Activated T-cell treated with anti-CD3 and anti-CD28 coated beads, Interleukin-2, amount 50 U/mL, for 1 hour (primary cell): ENCODE data around the gene SUGP1.
"Not testable (repeated sequence)": the region's sequence is repeated elsewhere in the genome, so short reads cannot be mapped to it uniquely, and the experiment has no call there.

ENCODE experiments used
- DNase-seq: peaks from one replicate; pipeline ENCODE4 v3.0.0-alpha.2; 2020

Gene SUGP1

GRCh38 chr19:19320361-19321140 lies at the start of gene SUGP1, which contains the start of gene MAU2:
SUGP1 (minus strand) TSS chr19:19320509; CDS start chr19:19320496, 13 bp downstream.
MAU2 (plus strand) TSS chr19:19320829; CDS start chr19:19320860, 31 bp downstream.
- DNase-seq, result peak; percentile 87

GRCh38 chr19:19368087-19368486 lies 47.8 kb upstream of the SUGP1 start:
- DNase-seq, result no peak

DNA sequence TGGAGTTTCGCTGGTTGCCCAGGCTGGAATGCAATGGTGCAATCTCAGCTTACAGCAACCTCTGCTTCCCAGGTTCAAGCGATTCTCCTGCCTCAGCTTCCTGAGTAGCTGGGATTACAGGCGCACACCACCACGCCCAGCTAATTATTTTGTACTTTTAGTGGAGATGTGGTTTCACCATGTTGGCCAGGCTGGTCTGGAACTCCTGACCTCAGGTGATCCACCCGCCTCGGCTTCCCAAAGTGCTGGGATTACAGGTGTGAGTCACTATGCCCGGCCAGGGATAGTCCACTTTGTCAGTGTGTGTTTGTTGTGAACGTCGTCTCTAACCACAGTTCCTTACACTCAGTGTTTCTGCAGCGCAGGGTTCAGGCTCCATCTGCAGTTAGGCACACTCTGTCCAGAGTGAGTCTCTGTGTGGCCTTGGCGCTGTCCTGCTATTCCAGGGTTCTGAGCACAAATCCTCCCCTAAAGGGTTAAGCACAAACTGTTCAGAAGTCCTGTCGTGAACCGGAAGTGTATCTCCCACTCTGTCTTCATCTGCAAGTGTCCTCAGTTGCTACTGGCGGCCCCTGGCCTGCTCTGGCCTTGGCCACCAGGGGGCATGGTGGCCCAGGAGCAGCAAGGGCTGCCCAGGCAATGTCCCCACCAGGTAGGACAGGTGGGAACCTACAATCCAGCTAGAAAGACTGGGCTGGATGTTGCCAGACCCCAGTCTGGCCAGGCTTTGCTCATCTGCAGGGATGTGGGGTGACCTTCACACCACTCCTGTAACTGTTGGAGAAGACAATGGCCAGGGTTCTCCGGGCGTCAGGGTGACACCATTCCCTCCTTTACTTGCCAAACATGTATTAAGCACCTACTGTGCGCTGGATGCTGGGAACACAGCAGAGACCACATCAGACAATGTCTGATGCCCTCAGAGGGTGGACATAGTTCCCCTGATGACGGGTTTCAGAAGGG lies 46.4 kb upstream of the SUGP1 start:
- DNase-seq, result peak; percentile 77

- no peak for DNase-seq
Observed at GRCh38 chr19:19362075-19362474, 41.8 kb upstream of the SUGP1 start.

GRCh38 chr19:19361075-19361594 lies 40.8 kb upstream of the SUGP1 start:
- DNase-seq, result peak; percentile 69

DNA sequence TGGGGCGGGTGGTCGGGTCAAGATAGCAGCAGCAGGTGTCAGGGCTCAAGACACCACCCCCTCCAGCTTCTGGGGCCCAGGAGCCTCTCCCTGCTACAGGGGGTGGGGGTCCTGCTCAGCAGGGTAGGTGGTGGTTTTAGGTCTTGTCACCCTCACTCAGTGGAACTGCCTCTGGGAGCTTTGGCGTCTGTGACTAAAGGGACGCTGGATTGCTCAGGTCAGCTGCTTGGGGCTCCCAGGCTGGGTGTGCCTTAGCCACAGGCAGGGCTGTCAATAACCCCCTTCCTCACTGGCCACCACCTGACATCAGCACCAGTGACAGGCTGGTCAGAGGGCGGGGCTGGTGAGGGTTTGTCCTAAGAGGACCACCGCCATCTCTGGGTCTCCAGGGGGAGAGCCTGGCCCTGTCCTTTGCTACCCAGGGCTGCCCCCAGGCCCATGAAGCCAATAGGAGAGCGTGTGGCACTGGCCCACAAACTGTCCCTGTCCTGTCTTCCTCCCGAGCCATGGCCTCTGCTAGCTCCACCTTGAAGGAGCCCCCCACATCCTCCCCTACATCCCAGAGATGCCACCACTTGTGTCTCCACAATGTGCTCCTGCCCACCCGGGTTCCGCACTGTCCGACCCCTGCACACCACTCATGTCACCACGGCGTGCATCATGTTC lies 36.7 kb upstream of the SUGP1 start:
- no peak for DNase-seq

GRCh38 chr19:19356500-19356899 lies 36.2 kb upstream of the SUGP1 start:
- DNase-seq, result no peak

GRCh38 chr19:19355606-19356139 lies 35.4 kb upstream of the SUGP1 start:
- no peak for DNase-seq

DNA sequence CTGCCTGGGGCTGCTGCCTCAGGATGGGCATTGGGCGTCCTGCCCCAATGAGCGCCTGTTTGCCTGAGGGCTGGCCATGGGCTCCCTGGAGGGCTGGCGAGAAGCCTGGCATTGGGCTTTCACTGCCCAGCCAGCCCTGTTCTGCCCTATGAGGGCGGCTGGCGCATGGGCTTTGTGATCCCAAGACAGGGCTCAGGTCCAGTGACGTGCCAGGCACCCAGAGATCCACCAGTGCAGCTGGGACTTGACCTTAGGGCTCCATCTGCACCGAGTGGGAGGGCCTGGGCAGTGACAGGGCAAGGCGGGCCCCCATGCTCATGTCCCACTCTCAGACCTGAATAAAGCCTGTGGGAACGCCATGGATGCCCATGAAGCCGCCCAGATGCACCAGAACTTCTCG lies 34.6 kb upstream of the SUGP1 start:
- no peak for DNase-seq

DNA sequence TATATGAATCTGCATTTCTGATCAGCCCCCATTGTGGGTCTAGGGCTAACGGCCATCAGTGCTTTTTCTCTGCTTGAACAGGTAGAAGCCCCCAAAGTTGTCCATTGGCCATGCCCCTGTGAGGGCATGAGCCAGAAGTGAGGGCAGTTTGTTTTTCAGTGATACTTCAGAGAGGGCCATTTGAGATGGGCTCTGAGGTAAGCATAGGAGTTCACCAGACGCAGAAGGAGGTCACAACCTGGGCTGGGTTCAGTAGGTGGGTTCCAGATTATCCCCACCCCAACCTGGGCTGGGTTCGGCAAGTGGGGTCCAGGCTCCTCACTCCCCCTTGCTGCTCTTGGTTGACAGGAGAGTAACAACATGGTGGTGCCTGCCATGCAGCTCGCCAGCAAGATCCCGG lies 33.7 kb upstream of the SUGP1 start:
- DNase-seq, result no peak

DNA sequence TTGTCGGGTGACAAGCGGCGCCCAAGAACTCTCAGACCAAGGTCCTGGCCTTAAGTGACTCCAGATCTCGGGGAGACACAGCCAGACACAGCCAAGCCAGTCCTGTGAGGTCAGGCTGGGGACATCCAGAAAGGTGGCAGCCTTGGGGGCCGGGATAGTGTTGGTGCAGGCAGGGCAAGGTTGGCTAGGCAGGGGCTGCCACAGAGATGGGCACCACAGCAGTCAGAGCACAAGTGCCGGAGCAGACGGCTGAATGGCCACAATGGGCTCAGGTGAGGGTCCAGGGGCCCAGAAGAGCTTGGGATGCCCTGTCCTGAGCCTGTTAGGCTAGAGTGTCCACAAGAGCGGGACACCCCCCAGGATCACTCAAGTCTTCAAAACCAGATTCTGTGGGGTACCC lies 32.5 kb upstream of the SUGP1 start:
- DNase-seq, result no peak

GRCh38 chr19:19350756-19351155 lies 30.4 kb upstream of the SUGP1 start:
- not testable (repeated sequence) for DNase-seq

- DNase-seq, result no peak
Observed at GRCh38 chr19:19349365-19349764, 29.1 kb upstream of the SUGP1 start.

DNA sequence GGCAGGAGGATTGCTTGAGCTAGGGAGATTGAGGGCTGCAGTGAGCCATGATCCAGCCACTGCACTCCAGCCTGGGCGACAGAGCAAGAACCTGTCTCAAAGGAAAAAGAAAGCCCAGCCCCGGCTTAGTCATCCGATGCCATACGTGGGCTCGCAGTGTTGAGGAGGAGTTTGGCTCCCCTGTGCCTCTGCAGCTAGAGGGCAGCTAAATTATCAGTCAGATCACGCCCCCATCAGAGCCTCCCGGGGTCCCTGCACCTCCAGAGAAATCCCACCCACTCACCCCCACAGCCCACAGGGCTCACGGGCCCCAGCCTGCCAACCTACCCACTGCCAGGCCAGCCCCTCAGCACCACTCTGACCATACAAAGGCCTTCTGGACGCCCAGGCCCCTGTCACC lies 28.0 kb upstream of the SUGP1 start:
- DNase-seq, result no peak

DNA sequence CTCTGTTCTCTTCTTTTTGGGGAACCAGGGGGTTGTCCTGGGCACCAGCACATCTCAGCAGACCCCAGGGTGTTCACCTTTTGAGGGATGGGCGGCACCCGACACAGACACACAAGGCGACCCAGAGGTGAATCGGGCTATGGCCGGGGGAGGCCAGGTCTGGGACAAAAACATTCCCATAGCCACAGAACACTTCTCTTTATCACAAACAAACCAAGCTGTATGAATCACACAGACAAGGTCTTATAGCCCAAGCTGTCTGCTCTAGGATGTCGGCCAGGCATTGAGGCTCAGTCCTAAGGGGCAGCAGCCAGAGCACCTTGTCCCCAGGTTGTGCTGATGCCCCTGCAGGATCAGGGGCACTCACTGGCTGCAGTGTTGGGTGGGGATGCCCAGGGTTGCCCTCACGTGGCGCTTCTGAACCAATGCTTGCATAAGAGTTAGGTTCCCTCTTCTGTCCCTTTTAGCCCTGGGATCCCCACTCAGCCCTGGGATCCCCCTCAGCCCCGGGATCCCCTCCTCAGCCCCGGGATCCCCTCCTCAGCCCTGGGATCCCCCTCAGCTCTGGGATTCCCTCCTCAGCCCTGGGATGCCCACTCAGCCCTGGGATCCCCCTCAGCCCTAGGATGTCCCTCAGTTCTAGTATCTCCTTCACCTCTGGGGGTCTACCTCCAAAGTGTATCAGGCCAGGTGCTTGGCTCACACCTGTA lies 27.2 kb upstream of the SUGP1 start:
- DNase-seq, result no peak

DNA sequence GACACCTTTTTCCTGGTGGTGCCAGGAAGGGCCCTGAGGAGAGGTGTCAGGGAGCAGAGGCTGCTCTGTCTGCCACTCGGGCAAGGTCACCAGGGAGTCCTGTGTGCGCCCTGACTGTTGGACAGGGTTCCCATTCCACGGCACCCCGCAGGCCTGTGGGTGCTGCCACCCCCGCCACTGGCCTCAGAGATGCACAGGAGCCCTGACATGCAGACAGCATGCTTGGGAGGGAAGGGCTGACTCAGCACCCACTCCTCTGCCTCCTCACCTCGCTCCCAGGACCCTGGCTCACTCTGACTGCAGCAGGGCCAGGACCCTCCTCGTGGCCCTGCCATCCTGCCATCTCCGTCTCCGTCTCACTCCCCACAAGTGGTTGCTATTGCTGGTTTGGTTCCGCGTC lies 25.7 kb upstream of the SUGP1 start:
- DNase-seq, result no peak

GRCh38 chr19:19345232-19345631 lies 24.9 kb upstream of the SUGP1 start:
- no peak for DNase-seq

DNA sequence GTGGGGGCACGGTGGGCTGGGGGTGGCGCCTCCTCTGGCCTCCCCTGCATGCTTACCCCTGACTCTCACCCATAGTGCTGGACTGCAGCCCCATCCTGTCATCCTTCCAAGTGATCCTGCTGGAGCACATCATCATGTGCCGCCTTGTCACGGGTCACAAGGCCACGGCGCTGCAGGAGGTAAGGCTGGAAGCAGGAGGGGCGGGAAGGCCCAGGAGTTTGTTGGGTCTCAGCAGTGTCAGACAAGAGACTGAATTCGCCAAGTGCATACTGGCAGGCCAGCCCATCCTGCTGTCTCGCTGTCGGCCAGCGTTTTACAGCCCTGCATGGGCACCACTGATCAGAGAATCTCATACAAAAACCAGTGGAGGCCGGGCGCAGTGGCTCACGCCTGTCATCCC lies 23.5 kb upstream of the SUGP1 start:
- DNase-seq, result no peak

- DNase-seq, result no peak
Observed at GRCh38 chr19:19343016-19343362, 22.7 kb upstream of the SUGP1 start.

DNA sequence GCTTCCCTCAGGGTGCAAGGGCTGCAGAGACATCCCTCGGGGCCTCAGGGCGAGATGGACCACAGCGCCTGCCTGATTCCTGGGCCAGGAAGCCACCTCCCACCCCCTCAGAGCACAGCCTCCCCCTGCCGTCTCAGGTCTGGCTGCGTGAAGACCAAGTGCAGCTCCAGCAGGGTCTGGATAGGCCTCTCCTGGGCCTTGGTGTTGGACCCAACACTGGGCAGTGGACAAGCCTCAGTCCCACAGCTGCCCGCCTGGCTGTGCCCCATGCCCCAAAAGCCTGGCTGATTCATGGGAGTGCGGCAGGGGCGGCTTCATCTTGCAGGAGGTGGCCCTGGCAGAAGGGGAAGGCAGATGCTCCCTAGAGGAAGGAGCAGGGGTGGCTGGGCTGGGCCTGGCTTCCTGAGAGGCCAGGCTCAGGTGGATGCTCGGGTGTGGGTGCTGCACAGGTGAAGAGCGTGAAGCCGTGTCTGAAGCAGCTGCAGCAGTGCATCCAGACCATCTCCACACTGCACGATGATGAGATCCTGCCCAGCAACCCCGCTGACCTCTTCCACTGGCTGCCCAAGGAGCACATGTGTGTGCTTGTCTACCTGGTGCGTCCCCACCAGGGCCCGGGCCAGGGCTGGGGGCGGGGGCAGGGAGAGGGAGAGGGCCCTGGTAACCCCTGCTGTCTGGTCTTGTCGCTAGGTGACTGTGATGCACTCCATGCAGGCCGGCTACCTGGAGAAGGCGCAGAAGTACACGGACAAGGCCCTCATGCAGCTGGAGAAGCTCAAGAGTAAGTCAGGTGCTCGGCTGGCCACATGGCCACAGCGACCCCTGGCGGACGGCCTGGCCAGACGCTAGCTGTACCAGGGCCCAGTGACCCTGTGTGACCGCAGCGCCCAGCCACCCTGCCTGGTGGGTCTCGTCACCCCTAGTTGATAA lies 22.0 kb upstream of the SUGP1 start:
- no peak for DNase-seq

- DNase-seq, result no peak
Observed at GRCh38 chr19:19341026-19341425, 20.7 kb upstream of the SUGP1 start.
